GM21529 (cell line): ENCODE data around the gene PCDH8.
"Not testable (repeated sequence)": the region's sequence is repeated elsewhere in the genome, so short reads cannot be mapped to it uniquely, and the experiment has no call there.

Source experiments
- ATAC-seq: cut with Tn5 transposase; IDR thresholded peaks from one replicate; pipeline ENCODE4 v1.9.1; 2021; ENCODE audit not compliant: unreplicated experiment

Gene PCDH8

DNA sequence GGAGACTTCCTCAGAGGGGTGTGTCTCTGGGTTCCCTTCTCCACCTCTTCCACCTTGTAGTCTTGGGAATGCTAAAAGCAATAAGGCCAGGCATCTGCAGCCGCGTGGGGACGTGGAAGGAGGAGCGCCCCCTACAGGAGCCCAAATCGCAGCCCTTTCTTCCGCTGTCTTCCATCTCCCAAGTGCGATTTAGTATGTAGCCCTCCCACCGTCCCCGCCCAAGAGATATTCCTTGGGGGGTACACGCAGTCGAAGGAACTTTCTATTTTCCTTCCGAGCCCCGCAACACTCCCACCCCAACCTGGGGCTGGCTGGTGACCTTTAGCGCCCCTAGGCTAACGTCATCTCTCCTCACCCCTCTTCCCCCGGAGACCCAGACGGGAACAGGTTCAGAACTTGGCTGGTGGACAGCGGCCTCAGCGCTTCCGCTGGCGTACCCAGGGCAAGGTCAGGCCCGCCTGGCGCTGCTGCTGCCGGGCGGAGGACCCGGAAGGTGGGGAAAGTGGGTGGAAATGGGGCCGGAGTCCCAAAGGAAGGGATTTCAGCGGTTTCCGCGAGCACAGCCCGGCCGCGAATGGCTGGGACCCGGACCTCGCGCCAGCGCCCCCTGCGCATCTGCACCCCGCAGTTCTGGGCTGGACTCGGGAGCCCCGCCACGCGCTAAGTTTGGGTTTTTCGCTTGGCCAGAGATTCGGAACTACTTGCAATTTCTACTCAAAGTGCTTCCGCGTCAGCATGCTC is 2.1 kb upstream of the PCDH8 start:
- peak; percentile 58 for ATAC-seq

DNA sequence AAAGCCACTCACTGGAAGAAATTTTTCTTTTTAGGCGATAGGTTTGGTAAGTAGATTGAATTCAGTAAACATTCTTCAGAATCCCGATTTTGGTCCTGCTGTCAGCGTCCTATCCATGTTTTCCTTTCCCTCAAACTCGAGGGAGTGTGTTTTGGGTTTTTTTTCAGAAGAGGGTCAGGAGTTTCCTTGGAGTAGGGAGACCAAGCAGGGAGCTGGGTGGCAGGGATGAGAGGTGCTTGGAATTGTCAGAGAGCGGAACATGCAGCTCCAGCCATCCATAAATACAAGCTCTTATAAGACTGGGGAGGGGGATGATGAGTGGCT is 1.6 kb upstream of the PCDH8 start:
- ATAC-seq, result no peak

DNA sequence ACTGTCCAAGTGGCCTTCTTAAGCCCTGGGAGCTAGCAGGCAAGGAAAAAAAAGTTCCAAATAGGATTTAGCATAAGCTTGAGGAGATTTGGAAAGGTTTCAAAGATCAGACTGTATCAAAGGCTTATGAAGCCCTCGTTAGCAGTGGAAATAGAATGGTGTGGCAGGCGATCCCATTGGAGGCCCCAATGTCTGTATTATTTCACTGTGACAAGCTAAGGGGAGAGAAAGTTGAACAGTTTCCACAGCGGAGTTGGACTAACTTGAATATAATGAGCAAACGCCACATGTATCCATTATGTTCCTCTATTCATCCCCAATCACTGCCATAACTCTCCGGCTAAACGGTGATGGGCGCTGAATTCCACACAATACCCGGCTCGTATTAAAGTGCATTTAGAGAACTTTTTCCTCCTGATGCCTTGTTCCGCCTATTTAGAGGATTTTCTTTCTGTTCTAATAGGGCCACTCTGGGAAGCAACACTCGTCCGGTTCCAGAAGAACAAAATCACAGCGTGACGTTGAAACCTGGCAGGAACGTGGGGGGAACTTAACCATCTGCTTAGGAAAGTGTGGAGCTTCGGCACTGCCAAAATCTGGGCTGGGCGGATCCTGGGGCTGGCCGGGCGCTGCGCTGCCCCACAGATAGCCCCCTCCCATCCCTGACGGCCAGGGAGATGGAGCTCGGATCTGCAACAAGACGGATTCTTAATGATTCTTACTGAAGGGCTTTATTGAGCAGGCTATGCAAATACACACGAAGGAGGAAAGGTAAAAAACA is 1.0 kb upstream of the PCDH8 start:
- no peak for ATAC-seq

GRCh38 chr13:52847682-52848432 is 583 bp downstream of the PCDH8 start:
- no peak for ATAC-seq

- no peak for ATAC-seq
Measured at GRCh38 chr13:52847322-52847681, 1.1 kb downstream of the PCDH8 start.

- ATAC-seq, result no peak
Measured at GRCh38 chr13:52846567-52847321, 1.7 kb downstream of the PCDH8 start.

- ATAC-seq, result no peak
Measured at GRCh38 chr13:52845766-52846566, 2.5 kb downstream of the PCDH8 start.

- no peak for ATAC-seq
Measured at GRCh38 chr13:52845334-52845761, 3.1 kb downstream of the PCDH8 start.

GRCh38 chr13:52844836-52845235 is 3.6 kb downstream of the PCDH8 start:
- ATAC-seq, result no peak

DNA sequence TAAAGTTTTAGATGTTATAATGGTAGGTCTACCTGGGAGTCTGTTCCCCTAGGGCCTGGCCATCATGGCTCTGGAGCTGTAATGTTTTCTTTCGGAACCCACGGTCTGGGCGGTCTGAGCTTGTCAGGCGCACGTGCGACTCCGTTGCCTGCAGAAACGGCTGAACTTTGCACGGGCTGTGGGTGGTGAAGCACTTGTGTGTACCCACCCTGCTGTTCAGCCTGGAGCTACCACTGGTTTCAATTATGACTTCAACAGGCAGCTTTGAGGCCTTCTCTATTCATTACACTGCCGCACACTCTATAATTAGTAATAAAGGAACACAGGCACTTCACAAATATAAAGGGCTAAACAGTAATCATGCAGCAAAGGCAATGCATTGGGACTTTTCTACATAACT is 6.0 kb downstream of the PCDH8 start:
- no peak for ATAC-seq

- ATAC-seq, result no peak
Measured at GRCh38 chr13:52840066-52840465, 8.4 kb downstream of the PCDH8 start.

DNA sequence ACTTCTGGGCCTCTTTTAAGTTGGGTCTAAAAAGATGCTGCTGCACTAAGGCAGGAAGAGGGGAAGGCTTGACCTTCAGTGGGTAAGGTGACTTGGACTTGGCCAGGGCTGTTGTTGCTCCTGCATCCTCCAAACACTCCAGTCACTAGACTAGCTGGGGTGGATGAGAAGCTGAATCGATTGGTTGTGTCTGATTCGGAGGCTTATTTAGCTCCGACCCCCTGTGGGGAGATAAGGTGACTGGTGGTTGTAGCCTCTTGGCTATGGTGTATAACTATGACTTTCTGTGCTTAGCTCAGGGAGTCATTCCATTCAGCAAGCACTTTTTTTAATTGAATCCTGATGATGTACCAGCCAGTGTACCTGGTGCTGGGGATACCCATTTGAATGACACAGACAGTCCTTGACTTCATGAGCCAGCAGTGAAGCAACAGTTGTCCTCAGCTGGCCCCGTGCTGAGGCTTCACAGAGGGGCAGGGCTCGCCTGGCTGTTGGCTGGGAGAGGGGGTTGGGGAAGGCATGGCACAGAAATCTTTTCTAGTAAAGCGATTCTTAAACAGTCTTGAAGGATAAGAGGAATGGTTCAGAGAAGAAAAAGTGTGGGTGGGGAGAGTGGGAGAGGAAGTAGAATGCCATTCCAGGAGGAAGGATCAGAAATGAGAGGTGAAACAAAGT is 9.9 kb downstream of the PCDH8 start:
- no peak for ATAC-seq

GRCh38 chr13:52837850-52838249 is 10.6 kb downstream of the PCDH8 start:
- no peak for ATAC-seq

- no peak for ATAC-seq
Measured at GRCh38 chr13:52835071-52835839, 13.2 kb downstream of the PCDH8 start.

- ATAC-seq, result no peak
Measured at GRCh38 chr13:52833296-52833875, 15.1 kb downstream of the PCDH8 start.

- no peak for ATAC-seq
Measured at GRCh38 chr13:52832313-52832712, 16.1 kb downstream of the PCDH8 start.

GRCh38 chr13:52830946-52831345 is 17.5 kb downstream of the PCDH8 start:
- ATAC-seq, result no peak

DNA sequence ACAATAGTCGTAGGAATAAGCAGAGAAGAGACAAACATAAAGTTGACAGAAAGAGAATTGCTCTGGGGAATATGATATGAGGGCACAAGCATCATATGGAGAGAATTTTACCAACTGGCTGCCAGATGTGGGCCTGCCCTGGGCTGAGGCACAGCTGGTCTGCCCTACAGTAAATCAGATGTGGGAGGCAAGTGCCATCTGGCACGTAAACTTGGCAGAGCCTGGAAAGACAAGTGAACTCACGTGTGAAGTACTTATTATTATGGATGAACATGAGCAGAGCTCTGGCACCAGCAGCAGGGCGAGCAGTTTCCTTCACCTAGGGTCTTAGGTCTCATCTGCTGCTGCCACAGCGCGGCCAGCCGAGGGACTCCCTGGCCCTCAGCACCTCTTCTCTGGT is 20.6 kb downstream of the PCDH8 start:
- no peak for ATAC-seq

GRCh38 chr13:52817886-52818285 is 30.6 kb downstream of the PCDH8 start:
- not testable (repeated sequence) for ATAC-seq
